NCI-H2171 treated with DMSO at 0.1 percent for 48 hours (cell line): ENCODE measurements around the gene DUOXA2.
"Not testable (repeated sequence)": the region's sequence is repeated elsewhere in the genome, so short reads cannot be mapped to it uniquely, and the experiment has no call there.

Experiments used
- DNase-seq: peaks from one replicate; lab custom pipeline; 2025; lab: John Stamatoyannopoulos, UW

DUOXA2 gene

GRCh38 chr15:45095661-45096060, 18.5 kb upstream of the DUOXA2 start:
- no peak for DNase-seq

GRCh38 chr15:45097466-45097865, 16.7 kb upstream of the DUOXA2 start:
- DNase-seq = no peak

DNA sequence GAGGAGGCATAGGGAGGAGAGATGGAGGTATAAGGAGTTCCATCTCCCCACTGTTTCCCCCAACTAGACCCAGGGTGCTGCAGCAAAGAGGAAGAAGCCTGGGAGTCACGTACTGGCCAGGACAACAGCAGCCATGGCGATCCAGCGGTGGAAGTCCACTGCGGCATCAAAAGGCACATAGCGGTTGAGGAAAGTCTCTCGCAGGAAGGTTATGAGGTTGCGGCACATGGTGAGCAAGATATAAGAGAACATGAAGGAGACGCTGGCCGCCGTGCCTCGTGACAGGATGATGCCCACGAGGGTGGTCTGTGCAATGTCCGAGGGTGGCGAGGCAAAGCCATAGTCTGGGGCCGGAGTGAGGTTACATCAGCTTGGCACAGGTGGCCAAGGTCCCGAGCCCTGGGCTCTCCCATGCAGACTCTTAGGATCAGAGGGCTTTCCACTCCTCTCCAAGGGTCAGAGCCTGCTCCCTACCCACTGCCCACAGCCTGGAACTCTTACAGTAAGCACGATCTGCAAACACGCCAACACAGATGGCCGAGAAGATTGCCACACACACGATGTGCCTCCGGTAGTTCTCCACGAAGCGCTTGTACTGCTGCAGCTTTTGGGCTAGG, 14.5 kb upstream of the DUOXA2 start:
- DNase-seq = no peak

GRCh38 chr15:45100884-45101625, 13.1 kb upstream of the DUOXA2 start:
- no peak for DNase-seq

DNA sequence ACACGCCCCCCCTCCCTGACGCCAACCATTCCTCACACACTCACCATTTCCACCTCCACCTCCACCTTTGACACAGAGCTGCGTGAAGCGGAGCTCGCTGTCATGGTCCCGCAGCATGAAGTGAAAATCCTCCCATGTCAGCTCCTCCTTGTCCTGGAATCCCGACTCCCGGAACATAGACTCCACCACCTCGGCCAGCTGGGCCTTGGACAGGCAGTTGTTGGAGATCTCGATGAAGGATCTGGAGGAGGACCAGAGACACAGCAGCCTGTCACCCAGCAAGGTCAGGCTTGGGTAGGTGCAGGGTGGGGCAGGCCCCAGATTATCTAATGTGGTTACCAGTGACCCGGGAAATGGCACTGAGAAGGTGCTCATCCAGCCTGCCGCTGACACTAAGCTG, 12.4 kb upstream of the DUOXA2 start:
- DNase-seq = no peak

DNA sequence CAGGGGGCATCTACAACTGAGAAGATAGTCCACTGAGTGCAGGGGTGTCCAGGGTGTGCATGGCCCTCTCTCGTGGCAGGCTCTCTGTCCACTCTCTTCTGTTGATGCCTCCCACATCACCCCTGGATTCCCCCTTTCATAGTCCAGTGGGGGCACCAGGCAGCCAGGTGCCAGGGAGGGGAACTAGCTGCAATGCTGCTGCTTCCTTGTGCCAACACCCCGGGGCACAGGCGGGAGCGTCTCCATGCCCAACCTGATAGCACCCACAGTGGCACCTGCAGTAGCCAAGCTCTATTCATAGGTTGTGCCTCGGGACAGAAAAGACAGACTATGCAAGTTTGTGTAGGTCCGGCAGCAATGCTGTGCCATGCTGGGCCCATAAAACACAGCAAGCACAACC, 11.9 kb upstream of the DUOXA2 start:
- DNase-seq = no peak

DNA sequence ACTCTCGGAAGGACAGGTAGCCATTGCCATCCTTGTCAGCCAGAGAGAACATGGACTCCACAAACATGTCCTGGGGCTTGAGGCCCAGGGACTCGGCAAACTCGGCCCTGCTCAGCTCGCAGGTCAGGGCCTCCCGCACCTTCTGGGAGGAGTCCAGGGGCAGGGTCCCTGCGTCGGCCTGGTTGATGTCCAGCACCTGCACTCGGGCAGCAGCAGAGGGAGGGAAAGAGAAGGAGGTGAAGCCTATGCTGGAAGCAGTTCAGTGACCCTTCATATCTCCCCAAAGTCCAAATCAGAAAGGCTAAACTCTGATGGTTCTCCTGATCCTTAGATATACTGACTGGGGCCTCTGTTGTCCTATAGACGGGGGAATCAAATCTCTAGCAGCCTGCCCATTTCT, 10.0 kb upstream of the DUOXA2 start:
- DNase-seq = not testable (repeated sequence)

GRCh38 chr15:45105586-45105985, 8.5 kb upstream of the DUOXA2 start:
- no peak for DNase-seq

DNA sequence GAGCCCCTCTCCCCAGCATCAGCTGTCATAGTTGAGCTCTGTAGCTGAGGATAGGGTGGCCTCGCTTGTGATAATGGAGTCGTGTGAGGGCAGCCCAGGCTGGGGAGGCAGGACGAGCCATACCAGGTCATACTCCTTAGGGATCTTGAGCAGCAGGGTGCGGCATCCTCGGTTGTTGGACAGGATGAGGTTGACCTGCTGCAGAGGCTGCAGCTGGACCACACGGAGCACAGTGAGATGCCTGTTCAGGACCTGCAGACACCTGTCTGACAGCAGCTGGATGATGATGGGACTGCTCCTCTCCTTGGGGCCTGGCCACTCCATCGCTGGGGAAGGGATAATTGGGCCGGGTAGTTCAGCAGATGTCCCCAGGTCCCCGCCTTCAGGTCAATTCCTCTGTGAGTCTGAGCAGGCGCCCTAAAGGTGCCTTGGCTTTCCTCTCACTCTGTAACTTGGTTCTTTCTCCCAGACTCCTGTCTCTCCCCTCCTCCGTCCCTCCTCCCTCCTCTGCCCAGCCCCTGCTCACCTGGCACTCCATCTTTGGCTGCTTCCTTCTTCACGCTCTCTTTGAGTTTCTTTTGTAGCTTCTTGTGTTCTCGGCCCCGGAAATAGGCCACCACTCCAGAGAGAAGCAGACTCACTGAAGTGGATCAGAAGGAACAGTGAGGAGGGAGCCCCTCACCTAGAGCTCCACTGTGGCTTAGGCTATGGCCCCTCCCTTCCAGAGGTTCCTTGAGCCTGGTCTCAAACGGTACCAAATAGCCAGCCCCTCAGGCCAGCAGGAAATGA, 7.9 kb upstream of the DUOXA2 start:
- no peak for DNase-seq

DNA sequence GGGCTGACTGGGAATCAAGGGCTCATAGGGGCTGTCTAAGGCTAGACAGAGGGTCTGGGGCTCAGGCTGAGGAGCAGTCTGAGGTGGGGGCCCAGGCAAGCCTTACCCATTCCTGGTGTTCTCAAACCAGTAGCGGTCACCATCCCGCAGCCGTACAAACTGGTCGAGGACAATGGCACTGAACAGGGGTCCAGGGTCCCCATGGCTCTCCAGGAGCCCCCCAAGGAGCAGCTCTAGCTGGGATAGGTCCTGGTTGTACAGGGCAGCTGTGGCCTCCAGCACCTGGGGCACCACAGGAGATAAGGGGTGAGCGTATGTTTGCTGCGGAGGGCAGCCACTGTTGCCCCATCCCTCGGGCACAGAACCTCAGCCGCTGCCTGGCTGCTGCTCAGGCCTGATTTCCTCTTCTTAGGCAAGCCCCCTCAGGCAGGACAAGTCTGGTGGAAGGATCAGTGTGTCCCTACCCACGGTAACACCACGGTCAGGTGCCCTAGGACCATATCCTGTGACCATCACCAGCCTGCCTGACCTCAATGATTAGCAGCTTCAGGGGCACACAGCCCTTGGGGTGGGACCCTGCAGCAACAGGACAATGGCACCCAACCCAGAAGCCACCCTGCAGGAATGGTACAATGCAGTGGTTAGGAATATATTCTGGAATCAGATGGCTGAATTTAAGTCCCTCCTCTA, 6.0 kb upstream of the DUOXA2 start:
- DNase-seq = no peak

DNA sequence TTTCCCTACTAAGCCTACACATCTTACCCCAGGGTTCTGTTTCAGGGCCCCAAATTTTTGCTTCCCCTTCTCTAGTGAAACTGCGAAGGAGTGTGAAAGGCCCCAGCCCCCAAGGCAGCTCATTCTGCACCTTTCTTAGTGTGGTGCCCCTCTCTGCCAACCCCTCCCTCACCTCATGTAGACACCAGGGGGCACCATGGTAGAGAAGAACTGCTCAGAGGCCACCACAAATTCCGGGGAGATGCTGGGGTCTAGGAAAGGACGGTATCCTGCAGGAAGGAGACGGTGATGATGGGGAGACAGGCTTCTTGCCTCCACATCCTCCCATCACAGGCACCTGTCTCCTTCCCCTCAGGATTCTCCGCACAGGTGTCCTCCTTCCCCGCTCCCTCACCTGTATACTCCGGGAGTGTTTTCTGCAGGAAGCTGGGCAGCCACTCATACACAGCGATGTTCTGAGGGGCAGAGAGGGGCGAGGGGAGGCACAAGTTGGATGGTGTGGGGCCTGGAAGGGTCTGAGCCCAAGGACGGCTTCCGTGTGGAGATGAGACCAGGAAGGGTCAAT, 3.8 kb upstream of the DUOXA2 start:
- no peak for DNase-seq

DNA sequence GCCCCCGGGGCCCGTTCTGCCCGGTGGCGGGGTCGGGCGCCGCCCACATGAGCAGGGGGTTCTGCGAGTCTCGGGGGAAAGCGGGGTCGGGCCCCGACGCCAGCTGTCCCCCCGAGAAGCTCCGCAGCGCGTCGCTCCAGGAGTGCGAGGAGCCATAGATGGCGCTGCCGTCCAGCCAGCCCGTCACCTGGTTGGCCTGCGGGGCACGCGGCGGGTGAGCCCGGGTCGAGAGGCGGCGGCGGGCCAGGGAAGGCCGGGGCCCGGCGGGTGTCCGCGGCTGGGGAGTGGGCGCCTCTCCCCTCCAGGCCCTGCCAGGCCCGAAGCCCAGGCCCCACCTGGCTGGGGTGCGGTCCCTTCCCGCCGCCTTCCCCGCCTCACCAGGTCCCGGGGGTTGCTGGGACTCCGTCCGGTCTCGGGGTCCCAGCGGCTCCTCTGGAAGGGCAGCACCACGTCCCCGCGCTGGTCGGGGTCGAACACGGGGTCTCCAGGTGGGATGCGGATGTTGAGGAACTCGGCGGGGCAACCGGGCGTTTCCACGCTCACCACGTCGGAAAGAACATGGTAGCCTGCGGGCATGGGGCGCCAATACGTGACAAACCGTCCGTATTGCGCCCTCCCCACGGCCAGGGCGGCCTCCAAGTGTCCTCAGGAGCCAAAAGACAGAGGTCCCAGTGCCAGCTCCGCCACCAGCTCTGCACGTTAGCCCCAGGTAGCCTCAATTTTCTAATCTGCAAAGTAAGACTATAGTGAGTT, 2.6 kb upstream of the DUOXA2 start:
- no peak for DNase-seq

DNA sequence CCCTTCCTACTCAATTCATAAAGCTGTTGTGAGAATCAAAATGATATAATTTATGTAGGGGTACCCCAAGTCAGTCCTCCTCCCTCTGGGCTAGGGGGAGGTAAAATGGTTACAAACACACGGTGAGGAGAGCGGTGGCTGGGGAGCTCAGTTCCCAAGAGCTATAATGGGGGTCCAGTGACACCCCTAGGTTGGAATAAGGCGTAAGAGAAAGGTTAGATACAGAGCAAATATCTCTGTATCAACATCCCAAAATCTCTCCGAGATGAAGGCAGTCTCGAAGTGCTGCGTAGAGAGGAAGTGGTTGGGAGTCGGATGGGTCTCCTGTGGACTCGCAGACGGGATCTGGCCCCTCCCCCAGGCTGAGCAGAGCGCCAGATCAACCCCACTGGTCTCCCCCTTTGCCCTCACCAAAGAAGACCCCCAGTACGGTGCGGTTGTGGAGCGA, 2.0 kb upstream of the DUOXA2 start:
- DNase-seq = peak; percentile 35

- peak; percentile 57 for DNase-seq
These were observed 1.3 kb upstream of the DUOXA2 start for GRCh38 chr15:45112591-45113379.

DNA sequence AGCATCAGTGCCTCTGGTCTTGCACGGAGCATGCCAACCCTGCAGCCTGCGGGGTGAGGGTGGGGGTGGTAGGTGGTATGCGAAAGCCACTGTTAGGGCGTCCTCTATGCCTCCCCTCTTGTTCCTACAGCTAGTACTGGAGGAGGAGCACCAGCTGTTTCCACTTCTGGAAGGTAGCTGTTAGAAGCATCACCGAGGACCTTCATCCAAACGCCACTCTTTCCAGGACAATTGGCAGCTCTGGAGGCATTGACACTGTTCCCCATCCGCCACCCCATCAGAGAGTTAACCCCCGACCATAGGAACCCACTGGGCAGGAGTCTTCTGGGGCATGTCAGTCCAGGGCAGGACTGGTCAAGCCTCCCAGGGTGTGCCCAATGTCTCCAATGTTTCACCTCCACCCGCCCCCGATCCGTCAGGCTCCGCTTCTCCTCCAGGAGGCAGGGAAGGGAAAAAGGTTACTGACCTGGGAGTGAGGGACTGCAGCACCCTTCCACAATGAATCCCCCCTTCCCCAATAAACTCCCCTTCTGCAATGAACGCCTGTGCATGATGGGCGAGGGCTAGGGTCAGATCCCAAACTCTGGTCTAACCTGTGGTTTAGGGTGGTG, 641 bp upstream of the DUOXA2 start:
- DNase-seq = peak; percentile 57

- DNase-seq = no peak
These were observed 592 bp downstream of the DUOXA2 start for GRCh38 chr15:45114751-45115085.

DNA sequence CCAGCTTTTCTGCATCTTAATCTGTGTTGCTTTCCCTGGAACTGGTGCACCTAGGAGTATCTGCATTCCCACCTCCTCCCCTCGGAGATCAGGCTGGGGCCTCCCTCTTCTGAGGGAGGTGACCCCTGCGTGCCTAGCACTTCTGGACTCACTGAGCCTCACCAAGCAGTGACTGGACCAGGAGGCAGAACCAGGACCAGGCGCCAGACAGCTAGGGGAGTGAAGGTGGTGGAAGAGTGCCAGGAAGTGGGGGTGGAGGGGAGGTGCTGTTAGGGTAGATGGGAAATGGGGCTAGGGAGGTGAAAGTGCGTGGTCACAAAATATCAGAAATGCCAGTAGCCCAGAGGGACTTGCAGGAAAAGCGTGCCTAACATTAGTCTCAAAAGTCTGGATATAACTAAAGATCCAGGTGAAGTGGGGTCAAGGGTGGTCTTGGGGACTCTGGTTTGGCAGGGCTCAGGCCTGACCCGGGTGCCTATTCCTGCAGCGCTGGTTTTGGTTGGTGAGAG, 1.2 kb downstream of the DUOXA2 start:
- no peak for DNase-seq

GRCh38 chr15:45116006-45116481, 1.9 kb downstream of the DUOXA2 start:
- no peak for DNase-seq

DNA sequence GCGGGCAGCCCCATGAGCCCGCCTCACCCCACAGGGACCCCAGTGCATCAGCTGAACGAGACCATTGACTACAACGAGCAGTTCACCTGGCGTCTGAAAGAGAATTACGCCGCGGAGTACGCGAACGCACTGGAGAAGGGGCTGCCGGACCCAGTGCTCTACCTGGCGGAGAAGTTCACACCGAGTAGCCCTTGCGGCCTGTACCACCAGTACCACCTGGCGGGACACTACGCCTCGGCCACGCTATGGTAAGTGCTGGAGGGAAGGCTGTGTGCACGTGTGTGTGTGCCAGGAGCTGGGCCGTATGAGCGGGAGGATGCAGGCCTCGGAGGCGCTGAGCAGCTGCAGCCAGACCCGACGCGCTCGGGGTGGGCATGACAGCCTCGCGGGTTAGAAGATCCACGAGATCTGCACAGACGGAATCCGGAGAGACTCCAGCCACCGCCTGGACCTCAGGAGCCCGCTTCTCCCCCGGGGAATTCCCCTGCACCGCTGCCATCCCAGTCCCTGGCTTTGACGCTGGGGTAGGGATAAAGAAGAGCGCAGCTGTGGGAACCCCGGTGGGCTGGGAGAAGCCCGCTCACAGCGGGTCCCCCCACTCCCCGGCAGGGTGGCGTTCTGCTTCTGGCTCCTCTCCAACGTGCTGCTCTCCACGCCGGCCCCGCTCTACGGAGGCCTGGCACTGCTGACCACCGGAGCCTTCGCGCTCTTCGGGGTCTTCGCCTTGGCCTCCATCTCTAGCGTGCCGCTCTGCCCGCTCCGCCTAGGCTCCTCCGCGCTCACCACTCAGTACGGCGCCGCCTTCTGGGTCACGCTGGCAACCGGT, 2.6 kb downstream of the DUOXA2 start:
- DNase-seq = no peak
